Measurements from ENCODE around the gene TENT4B. TPM values are rescaled to one million over a fixed set of nuclear protein-coding genes. Genes with fewer than 3 reads are reported as not detected.

The TENT4B gene
- total RNA-seq, 1 donor = 3.5 TPM

DNA sequence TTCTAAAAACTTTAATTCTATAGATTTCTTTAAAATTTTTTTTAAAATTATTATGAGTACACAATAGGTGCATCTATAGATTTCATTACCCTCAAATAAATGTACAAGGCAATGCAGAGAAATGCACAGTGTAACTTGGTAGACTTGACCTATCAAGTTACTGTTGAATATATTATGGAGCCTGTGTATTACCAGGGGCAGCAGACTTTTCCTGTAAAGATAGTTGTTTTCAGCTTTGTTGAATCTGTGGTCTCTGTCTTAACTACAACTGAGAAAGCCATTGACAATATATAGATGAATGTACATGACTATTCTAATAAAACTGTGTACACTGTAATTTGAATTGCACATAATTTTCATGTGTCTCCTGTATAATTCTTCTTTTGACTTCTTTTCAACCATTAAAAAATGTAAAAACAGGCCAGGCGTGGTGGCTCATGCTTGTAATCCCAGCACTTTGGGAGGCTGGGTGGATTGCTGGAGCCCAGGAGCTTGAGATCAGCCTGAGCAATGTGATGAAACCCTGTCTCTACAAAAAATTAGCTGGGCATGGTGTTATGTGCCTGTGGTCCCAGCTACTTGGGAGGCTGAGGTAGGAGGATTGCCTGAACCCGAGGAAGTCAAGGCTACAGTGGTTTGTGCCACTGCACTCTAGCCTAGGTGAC is 39.4 kb downstream of the TENT4B start:
- no peak for DNase-seq (ENCODE audit: low read depth in 2 of 3, low spot score in 2 of 3)

DNA sequence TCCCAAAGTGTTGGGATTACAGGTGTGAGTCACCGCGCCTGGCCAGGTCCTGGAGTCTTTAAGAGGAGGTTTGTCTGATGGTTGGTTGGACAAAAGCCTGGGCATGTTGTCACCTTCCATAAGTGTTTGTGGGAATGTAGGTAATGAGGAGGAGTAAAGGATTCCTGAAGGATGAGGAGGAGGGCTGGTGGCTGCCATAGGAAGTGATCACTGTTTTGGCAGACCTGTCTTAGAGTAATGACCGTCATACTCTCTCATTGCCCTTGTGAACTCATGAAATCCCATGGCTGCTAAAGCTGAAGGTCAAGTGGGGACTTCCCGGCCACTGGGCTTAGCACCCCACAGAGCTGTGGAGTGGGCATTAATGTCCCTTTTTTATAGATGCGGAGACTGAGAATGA is 40.5 kb downstream of the TENT4B start:
- no peak for DNase-seq (ENCODE audit: low read depth in 2 of 3, low spot score in 2 of 3)

DNA sequence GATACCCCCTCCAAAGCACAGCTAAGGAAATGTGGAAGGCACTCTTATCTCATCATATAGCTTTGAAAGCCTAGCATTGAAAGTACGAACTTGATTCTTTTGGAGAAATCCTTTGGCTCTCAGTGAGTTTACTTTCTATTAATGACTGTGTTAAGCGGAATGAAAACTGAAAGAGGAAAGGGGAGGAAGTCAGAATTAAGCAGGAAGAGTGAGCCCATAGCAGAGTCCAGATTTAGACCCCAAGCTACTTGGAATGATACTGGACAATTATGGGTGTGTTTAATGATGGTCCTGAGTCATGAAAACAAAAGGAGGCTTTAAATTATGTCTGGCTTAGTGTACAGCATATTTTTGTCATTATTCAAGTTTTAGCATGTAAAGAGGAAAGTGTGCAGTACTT is 42.2 kb downstream of the TENT4B start:
- no peak for DNase-seq (ENCODE audit: low read depth in 2 of 3, low spot score in 2 of 3)

DNA sequence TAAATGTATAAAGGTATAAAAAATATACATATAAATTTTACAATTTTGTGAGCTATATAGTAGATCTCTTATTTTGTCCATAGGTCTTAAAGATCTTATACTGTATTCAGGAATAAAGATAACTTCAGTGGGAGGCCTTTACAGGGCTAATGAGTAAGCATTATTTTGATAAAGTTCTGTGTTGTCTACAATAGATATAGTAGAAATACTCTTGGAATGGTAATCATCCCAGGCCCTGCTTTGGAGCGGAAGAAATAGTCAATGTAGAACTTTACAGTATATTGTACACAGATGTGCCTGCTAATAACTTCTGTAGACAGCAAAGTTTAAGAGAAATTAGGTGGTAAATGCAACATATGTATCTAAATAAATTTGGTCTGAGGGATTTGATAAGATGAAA is 42.6 kb downstream of the TENT4B start:
- DNase-seq (ENCODE audit: low read depth in 2 of 3, low spot score in 2 of 3) = no peak

DNA sequence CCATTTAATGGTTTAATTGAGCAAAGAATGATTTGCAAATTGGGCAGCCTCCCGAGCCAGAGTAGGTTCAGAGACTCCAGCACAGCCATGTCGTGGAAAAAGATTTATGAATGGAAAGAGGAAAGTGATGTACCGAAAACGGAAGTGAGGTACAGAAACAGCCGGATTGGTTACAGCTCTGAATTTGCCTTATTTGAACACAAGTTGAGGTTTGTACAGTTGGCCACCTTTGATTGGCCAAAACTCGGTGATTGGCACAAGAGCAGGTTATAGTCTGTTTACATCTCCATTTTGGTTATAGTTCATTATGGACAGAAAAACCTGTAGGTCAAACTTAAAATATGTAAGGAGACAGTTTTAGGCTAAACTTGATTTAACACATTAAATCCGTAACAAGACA is 44.5 kb downstream of the TENT4B start:
- no peak for DNase-seq (ENCODE audit: low read depth in 2 of 3, low spot score in 2 of 3)

DNA sequence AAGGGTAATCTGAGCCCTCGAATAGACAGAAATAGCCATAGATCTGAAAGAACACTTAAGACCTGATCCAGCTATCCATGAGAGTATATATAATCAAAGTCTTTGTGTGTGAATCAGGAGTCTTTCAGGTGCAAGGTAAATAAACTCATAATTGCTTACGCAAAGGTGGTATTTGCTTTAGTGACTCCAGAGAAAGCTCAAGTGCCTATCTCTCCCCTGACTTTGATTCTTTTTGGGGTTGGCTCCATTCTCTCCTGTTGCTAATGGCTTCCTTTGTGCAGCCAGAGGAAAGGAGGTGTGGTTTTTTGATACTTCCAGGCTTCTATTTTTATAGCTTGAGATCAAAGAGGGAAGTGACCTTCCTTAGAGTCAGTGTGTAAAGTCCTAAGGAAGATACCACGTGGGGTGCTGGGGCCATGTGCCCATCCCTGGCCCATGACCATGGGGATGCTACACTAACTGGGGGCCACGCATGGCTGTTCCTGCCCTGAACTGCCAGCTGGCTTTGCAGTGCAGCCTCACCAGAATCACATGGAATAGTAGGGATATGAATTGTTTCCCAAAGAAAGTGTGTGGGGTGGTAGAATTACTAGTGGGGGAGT is 45.8 kb downstream of the TENT4B start:
- no peak for DNase-seq (ENCODE audit: low read depth in 2 of 3, low spot score in 2 of 3)

DNA sequence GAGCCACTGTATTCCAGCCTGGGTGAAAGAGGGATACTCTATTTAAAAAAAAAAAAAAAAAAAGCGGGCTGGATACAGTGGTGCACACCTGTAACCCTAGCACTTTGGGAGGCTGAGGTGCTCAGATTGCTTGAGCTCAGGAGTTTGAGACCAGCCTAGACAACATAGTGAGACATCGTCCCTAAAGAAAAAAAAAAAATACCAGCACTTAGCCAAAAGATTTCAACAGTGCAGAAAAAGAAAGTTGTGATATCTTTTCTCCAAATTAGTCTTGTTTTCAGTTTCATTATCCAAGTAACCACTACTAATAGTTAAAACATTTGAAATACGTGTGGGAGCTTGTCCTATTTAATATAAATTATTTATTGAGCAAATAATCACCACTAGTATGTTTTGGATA is 48.7 kb downstream of the TENT4B start:
- no peak for DNase-seq (ENCODE audit: low read depth in 2 of 3, low spot score in 2 of 3)

DNA sequence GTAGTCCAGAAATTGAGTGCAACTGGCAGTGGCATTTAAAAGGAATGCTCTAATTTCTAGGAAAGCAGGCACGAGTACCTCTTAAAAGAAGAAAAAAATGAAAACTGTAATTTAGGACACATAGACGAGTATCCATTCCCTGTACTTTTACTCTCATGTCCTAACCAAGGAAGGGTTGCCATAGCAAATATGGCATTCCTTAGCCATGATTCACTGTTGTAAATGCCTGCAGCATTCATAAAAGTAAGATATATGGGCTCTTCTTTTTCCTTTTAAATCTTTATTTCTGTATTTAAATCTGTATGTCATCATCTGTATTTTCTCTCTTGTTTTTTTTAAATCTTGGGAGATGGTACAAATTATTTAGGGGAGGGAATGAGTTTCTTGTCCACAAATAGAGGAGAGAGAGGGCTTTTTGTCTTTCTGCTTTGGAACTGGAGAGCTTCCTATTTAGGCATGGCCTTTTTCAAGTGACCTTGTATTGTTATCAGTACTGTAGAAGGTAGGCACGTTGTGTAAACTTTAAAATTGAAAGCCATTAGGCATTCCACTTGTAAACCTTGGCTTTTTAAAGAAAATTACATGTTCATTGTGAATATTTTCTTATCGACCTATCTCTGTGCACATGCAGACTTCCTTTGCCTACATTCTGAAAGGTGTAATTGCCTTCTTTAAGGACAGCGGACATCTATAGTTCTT is 50.0 kb downstream of the TENT4B start:
- no peak for DNase-seq (ENCODE audit: low read depth in 2 of 3, low spot score in 2 of 3)

DNA sequence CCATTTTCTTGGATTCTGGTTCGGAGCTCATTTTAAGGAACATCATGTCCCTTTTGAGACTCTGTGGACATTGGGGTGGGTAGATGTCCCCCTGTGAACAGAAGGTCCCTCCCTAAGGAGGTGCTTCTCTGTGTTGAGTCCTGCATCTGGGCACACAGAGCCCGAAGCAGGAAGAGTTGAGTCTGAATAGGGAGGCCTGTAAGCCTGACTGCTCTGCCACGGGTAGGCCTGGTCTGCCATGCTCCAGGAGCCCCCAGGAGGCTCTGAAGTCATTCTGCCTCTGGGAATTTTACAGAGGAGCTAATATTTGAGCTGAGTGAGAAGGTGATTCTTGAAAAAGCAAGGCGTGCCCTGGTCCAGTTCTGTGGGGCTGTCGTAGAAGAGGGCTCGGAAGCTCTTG is 50.6 kb downstream of the TENT4B start:
- no peak for DNase-seq (ENCODE audit: low read depth in 2 of 3, low spot score in 2 of 3)

DNA sequence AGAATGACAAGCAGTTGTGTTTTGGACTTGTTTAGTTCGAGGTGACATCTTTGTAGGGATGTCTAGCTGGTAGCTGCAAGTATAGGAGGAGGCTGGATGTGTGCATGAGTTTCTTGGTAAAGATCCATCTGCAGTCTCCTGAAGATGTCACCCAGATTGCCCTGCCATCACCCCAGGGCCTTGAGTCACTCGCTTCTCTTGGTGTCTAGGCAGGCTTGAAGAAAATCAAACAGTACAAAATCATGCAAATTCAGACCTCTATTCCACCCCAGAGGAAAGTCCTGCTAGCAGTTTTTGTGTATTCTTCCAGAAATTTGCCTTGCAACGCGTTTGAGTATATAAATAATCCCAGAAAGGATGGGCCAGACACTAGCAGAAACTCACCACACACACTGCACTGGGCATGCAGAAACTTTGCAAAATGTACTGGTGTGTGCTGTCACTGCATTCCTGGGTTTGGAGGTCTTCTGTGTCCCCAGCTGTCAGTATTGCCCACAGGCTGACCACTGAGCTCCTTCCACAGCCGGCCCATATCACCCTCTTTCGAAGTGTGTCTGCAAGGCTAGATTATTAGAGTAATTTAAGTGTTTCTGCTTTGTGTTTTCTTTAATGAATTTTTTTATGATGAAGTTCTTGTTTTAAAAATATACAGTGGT is 51.5 kb downstream of the TENT4B start:
- no peak for DNase-seq (ENCODE audit: low read depth in 2 of 3, low spot score in 2 of 3)

DNA sequence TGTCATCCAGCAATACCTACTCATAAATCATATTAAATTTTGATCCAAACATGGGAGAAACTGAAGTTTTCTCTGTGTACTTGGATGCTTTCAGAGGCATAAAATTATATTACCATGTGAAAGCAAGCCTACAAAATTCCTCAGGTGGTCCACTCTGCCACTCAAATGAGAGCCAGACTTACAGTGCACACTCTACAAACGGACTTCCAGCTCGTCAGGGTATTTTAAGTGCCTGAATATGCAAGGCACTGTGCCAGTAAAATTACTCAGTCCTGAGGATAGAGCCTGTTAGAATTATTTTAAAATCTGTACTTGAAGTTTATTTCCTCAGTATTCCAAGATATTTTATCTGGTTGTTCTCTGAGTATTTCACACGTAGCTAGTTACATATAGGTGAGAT is 54.5 kb downstream of the TENT4B start:
- DNase-seq (ENCODE audit: low read depth in 2 of 3, low spot score in 2 of 3) = no peak

DNA sequence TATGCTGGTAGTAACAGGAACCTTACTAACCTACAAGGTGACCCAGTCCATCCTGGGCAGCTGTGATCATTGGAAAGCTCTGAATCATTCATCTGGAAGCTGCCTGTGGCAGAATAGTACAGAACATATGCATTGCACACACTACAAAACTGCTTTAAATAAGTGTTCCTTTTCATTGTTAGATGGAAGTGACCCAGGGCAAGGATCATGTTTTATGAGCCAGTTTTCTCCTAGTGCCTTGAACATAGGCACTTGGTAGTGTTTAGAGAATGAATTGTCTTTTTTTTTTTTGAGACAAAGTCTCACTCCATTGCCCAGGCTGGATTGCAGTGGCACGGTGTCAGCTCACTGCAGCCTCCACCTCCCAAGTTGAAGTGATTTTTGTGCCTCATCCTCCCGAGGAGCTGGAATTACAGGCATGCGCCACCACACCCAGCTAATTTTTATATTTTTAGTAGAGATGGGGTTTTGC is 55.4 kb downstream of the TENT4B start:
- DNase-seq (ENCODE audit: low read depth in 2 of 3, low spot score in 2 of 3) = no peak

DNA sequence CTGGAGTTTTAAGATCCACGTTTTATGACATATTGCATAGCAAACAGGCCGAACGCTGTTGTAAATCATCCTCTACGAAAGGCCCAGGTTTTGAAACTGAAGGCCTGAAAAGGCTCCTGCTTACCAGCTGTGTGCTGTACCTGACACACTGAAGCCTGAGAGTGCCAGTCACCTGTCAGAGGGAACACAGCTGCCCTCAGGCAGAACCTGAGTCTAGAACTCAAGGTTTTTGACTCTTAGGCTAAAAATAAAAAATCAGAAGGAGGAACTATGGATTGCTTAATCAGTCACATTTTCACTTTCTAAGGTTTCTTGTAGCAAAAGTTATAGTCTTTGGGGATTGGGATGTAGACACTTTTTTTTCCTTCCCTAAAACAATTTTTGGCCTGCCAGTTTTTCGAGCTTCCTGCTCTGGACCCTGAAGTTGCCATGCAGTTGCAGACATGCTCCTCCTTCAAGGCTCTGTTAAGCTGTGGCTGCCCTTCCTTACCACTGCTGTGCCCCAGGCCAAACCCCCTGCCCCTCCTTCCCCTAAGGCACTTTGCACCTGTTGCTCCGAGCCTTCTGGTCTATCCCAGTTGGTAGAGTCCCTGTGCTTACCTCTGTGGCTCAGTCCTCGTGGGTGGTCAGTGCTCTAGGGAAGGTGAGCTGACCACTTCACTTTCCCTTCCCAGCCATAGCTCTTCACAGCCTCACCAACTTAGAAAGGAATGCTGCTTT is 56.6 kb downstream of the TENT4B start:
- DNase-seq (ENCODE audit: low read depth in 2 of 3, low spot score in 2 of 3) = peak in 1 of 3 donors; percentile 7

DNA sequence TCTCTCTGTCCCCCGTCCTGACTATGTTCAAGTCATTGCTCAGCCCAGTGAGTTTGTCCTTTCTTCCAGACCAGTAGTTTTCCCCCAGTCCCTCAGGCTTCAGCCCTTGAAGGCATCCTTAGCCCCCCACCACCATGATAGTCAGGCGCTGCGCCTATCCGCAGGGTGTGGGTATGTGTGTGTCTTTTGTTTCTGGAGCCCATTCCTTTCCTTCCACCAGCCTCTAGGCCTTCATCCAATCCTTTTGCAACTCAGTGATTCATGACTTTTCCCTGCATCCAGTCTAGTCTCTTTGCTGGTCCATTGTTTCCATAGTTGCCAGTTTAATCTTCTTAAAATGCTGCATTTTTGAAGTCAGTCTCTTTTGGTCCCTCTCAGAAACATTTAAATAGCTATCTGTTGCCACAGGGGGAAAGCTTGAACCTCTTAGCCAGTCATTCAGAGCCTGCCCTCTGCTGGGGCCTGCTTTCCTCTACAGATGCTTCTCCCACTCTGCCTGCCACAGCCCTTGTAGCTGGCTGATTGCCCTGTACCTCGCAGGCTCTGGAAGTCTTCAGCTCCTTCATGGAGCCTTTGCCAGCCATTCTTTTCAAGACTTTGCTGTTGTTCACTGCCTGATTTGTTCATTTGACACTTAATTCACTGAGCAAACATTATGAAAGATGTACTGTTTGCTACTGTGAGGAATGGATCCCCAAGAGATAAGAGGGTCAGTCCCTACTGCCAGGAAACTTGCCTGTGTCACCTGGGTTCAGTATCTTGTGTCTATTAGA is 57.3 kb downstream of the TENT4B start:
- peak in 2 of 3 donors; percentile 72 to 87 for DNase-seq (ENCODE audit: low read depth in 2 of 3, low spot score in 2 of 3)

DNA sequence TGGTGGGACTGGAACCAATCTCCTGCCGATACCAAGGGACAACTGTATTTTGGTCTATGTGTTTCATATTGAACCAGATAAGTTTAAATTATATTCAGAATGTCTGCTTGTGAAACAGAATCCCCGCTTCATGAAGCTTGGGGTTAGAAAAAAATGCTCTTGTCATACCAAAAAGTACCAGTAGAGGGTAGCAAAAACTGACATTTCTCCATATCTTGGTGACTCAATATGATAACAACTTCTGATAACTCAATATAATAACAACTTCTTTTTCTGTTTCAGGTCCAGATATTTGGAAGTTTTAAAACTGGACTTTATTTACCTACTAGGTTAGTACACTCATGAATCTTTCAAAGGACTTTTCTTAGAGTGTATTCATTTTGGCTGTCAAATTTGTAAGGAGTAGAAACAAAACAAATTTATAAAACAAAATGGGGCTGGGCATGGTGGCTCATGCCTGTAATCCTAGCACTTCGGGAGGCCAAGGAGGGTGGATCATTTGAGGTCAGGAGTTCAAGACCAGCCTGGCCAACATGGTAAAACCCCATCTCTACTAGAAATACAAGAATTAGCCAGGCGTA is 60.9 kb downstream of the TENT4B start:
- peak; percentile 47 to 75 (median 49) for DNase-seq (ENCODE audit: low read depth in 2 of 3, low spot score in 2 of 3)

DNA sequence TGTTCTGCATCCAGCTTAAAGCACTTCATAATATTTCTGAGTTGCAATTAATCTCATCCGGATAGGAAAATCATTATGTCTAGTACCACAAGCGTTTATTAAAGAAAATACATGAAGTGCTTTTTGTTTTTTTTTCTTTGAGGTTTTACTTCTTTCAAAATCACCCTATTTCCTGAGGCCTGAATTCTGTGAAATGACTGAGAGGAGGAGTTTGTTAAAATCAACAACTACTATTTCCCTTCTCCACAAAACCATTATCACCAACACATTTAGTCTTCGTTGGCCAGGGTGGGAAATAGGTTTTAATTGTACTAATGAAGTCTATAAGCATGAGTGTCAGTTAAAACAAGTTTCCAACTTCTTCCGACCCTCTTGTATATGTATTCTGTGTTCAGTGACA is 62.6 kb downstream of the TENT4B start:
- no peak for DNase-seq (ENCODE audit: low read depth in 2 of 3, low spot score in 2 of 3)

DNA sequence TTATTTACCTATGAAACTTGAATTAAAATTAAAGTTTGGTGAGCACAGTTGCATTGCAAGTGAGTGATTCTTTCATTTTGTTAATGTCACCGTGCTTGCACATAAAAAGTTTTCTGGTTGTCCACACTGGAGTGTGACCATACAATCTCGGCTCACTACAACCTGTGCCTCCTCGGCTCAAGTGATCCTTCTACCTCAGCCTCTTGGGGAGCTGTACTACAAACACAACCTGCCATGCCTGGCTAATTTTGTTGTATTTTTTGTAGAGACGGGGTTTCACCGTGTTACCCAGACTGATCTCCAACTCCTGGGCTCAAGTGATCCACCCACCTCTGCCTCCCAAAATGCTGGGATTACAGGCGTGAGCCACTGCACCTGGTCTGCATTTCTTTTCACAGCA is 63.1 kb downstream of the TENT4B start:
- no peak for DNase-seq (ENCODE audit: low read depth in 2 of 3, low spot score in 2 of 3)

DNA sequence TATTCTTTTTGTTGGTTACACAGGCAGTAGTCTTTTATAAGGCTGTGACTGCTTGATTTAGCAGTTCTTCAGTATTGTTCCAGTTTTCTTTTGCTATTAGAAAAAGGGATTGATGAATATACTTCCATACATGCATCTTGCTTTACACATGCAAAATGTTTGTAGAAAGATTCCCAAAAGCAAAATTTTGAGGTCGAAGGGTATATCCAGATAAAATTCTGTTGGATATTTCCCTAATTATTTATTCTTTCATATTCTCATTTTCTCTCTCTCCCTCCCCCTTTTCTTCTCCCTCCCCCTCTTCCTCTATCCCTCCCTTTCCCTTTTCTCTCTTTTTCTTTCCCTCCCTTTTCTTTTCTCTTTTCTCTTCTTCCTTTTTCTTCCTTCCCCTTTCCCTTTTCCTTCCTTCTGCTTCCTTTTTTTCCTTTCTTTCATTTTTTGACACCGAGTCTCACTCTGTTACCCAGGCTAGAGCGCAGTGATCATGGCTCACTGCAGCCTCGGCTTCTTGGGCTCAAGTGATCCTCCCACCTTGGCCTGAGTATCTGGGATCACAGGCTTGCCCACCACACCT is 66.4 kb downstream of the TENT4B start:
- no peak for DNase-seq (ENCODE audit: low read depth in 2 of 3, low spot score in 2 of 3)

DNA sequence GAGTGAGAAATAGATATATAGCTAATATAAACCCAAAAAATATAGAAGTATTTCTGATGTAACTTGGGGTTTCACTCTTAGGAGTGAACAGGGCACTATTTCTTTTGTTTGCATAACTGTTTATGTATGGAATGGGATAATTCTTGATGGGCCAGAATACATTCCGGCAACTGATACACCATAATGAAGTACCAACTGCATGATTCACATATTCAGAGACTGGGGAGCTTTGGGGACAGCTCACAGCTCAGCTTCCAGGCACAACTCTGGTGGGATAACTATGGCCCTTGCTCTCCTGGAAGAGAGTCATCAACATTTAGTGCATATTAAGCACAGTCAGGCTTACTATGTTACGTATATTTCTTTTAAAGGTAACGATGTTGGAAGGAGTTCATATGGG is 71.2 kb downstream of the TENT4B start:
- DNase-seq (ENCODE audit: low read depth in 2 of 3, low spot score in 2 of 3) = no peak
